HG02870 (cell line): ENCODE results near the gene FCGR3A.

Experiments used
- ATAC-seq: cut with Tn5 transposase; IDR thresholded peaks from one replicate; pipeline ENCODE4 v1.9.1; 2021; ENCODE audit warnings: mild to moderate bottlenecking, moderate library complexity; ENCODE audit not compliant: unreplicated experiment

FCGR3A gene

GRCh38 chr1:161505686-161506085 lies 43.9 kb downstream of the FCGR3A start:
- ATAC-seq, result no peak

GRCh38 chr1:161503394-161503748 lies 46.2 kb downstream of the FCGR3A start:
- no peak for ATAC-seq

DNA sequence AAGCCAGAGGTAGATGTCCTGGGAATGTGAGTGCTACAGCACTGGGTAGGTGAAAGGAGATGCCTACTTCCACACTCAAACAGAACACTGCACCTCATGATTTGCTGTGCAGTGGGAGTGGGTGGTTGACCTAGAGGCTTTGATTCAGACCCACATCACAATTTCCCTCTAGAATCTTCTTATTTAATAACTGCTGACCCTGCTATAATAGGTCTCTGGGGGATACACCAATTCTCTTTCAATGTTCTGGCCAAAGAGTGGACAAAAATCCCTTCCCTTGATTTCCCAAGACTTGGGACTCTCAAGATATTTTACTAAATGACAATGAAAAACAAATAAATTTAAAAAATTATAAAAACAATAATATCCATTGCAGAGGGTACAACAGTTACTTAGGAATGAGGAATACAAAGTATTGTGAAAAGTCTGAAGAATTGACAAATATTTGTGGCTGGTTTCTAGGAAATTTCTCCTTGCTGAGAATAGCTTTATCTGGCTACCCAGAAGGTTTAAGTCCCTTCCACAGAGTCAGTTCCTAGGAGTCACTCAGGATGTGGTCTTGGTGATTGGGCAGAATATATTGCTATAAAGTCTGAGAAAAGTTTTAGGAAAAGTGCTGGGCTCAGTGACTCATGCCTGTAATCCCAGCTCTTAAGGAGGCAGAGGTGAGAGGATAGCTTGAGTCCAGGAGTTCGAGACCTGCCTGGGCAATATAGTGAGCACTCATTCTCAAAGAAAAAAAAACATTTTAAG lies 46.8 kb downstream of the FCGR3A start:
- no peak for ATAC-seq

- no peak for ATAC-seq
Observed at GRCh38 chr1:161502181-161502580, 47.4 kb downstream of the FCGR3A start.

- ATAC-seq, result no peak
Observed at GRCh38 chr1:161501234-161501633, 48.4 kb downstream of the FCGR3A start.

GRCh38 chr1:161499099-161500039 lies 50.2 kb downstream of the FCGR3A start:
- no peak for ATAC-seq

- ATAC-seq, result no peak
Observed at GRCh38 chr1:161498646-161499045, 51.0 kb downstream of the FCGR3A start.

GRCh38 chr1:161497961-161498360 lies 51.7 kb downstream of the FCGR3A start:
- no peak for ATAC-seq

DNA sequence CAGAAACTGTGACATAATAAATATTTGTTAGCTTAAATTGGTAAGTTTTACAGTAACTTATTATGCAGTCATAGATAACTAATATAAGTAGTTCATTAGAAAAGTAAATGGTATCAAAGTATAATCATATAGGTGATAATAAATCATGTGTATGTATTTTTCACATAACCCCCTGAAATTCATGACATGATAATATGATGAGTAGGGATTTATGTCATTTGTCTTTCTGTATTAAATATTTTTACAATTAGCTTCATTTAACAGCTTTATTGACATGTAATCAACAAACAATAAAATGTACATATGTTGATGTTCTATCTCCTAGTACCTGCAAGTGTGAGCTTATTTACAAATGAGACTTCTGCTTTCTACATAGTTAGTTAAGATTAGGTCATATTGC lies 54.1 kb downstream of the FCGR3A start:
- ATAC-seq, result no peak

- ATAC-seq, result no peak
Observed at GRCh38 chr1:161494091-161494735, 55.4 kb downstream of the FCGR3A start.

DNA sequence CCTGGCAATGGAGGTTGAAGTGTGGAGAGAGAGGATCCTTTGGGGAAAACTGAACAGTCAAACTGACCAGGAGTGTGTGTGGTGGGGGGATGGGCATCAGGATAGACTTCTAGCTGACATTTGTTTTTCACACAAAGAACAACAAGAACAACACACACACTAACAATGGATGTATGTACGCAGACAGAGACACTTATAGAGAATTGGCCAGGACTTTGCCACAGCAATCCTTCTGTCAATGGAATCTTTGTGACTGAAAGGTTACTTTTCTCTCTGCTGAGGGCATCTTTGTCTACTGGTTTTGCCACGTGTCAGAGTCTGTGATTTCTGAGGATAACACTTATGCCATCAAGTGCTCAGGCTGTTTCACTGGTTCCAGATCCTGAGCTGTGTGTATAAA lies 56.8 kb downstream of the FCGR3A start:
- ATAC-seq, result no peak
